Skeletal muscle satellite cell (primary cell): ENCODE measurements around the gene HABP2.

Experiments
- H3K27me3 ChIP-seq: 2 replicates; pipeline ENCODE4 v1.7.0; 2013; ENCODE audit warnings: low read length; ENCODE audit not compliant: control insufficient read depth, insufficient read depth
- H3K36me3 ChIP-seq: 2 replicates; pipeline ENCODE4 v1.7.0; 2013; ENCODE audit warnings: mild to moderate bottlenecking, control low read depth, low read length; ENCODE audit not compliant: insufficient read depth
- H3K4me1 ChIP-seq: 2 replicates; pipeline ENCODE4 v1.7.0; 2013; ENCODE audit warnings: low read length; ENCODE audit not compliant: control insufficient read depth, insufficient read depth
- H3K4me2 ChIP-seq: 2 replicates; pipeline ENCODE4 v1.7.0; 2013; ENCODE audit warnings: mild to moderate bottlenecking, low read length
- H3K4me3 ChIP-seq: 2 replicates; pipeline ENCODE4 v1.7.0; 2013; ENCODE audit warnings: low read length
- H3K9ac ChIP-seq: 2 replicates; pipeline ENCODE4 v1.7.0; 2013; ENCODE audit warnings: mild to moderate bottlenecking, low read depth, low read length, moderate library complexity
- H3K9me3 ChIP-seq: replicated peaks from 2 replicates; pipeline ENCODE4 v1.7.0; 2013; ENCODE audit warnings: mild to moderate bottlenecking, control low read depth, low read length

Gene HABP2

GRCh38 chr10:113519681-113520115 lies 33.2 kb upstream of the HABP2 start:
- H3K27me3 ChIP-seq: no peaks in the 10 kb centered on the region
- no peak overlapping the region for H3K9ac ChIP-seq
- H3K4me2 ChIP-seq: no peak overlapping the region
- H3K4me1 ChIP-seq: no peaks in the 10 kb centered on the region
- H3K4me3 ChIP-seq: no peak overlapping the region
- H3K9me3 ChIP-seq: no peaks in the 10 kb centered on the region
- H3K36me3 ChIP-seq: no peaks in the 10 kb centered on the region

GRCh38 chr10:113520261-113520660 lies 32.6 kb upstream of the HABP2 start:
- Histone ChIP-seq H3K4me1 (no peaks in the 10 kb centered on the region), H3K9me3 (no peaks in the 10 kb centered on the region), H3K27me3 (no peaks in the 10 kb centered on the region), H3K4me2 (no peak overlapping the region), H3K4me3 (no peak overlapping the region), H3K9ac (no peak overlapping the region), H3K36me3 (no peaks in the 10 kb centered on the region)

GRCh38 chr10:113520690-113521474 lies 32.0 kb upstream of the HABP2 start:
- Histone ChIP-seq H3K27me3 (no peaks in the 10 kb centered on the region), H3K9me3 (no peaks in the 10 kb centered on the region), H3K36me3 (no peaks in the 10 kb centered on the region), H3K4me3 (no peak overlapping the region), H3K4me1 (no peaks in the 10 kb centered on the region), H3K4me2 (no peak overlapping the region), H3K9ac (no peak overlapping the region)

GRCh38 chr10:113521475-113521795 lies 31.4 kb upstream of the HABP2 start:
- Histone ChIP-seq H3K27me3 (no peaks in the 10 kb centered on the region), H3K4me3 (no peak overlapping the region), H3K4me1 (no peaks in the 10 kb centered on the region)

GRCh38 chr10:113522460-113522859 lies 30.4 kb upstream of the HABP2 start:
- Histone ChIP-seq H3K27me3 (no peaks in the 10 kb centered on the region), H3K4me2 (no peak overlapping the region), H3K36me3 (no peaks in the 10 kb centered on the region), H3K9ac (no peak overlapping the region), H3K4me3 (no peak overlapping the region), H3K4me1 (no peaks in the 10 kb centered on the region), H3K9me3 (no peaks in the 10 kb centered on the region)

More at GRCh38 chr10:113521475-113521795, 31.4 kb upstream of the HABP2 start:
- no peaks in the 10 kb centered on the region for H3K36me3 ChIP-seq
- no peak overlapping the region for H3K9ac ChIP-seq
- H3K9me3 ChIP-seq: no peaks in the 10 kb centered on the region
- H3K4me2 ChIP-seq: no peak overlapping the region

- H3K4me3 ChIP-seq: no peak overlapping the region
- H3K27me3 ChIP-seq: no peaks in the 10 kb centered on the region
- H3K4me2 ChIP-seq: no peak overlapping the region
- no peak overlapping the region for H3K9ac ChIP-seq
- no peaks in the 10 kb centered on the region for H3K36me3 ChIP-seq
- no peaks in the 10 kb centered on the region for H3K4me1 ChIP-seq
- H3K9me3 ChIP-seq: no peaks in the 10 kb centered on the region
Observed at GRCh38 chr10:113523071-113523470, 29.8 kb upstream of the HABP2 start.

- H3K9me3 ChIP-seq: no peaks in the 10 kb centered on the region
- H3K4me3 ChIP-seq: no peak overlapping the region
- H3K4me1 ChIP-seq: no peaks in the 10 kb centered on the region
- no peak overlapping the region for H3K4me2 ChIP-seq
- H3K27me3 ChIP-seq: no peaks in the 10 kb centered on the region
- no peaks in the 10 kb centered on the region for H3K36me3 ChIP-seq
- no peak overlapping the region for H3K9ac ChIP-seq
Observed at GRCh38 chr10:113523628-113524027, 29.2 kb upstream of the HABP2 start.

GRCh38 chr10:113524120-113524519 lies 28.7 kb upstream of the HABP2 start:
- no peaks in the 10 kb centered on the region for H3K36me3 ChIP-seq
- no peak overlapping the region for H3K9ac ChIP-seq
- H3K9me3 ChIP-seq: no peaks in the 10 kb centered on the region
- H3K4me3 ChIP-seq: no peak overlapping the region
- no peaks in the 10 kb centered on the region for H3K27me3 ChIP-seq
- H3K4me2 ChIP-seq: no peak overlapping the region
- H3K4me1 ChIP-seq: no peaks in the 10 kb centered on the region

- no peak overlapping the region for H3K4me3 ChIP-seq
- no peak overlapping the region for H3K4me2 ChIP-seq
- H3K9me3 ChIP-seq: no peaks in the 10 kb centered on the region
- H3K4me1 ChIP-seq: no peaks in the 10 kb centered on the region
- no peaks in the 10 kb centered on the region for H3K36me3 ChIP-seq
- no peaks in the 10 kb centered on the region for H3K27me3 ChIP-seq
- H3K9ac ChIP-seq: no peak overlapping the region
Observed at GRCh38 chr10:113524539-113525490, 28.0 kb upstream of the HABP2 start.

GRCh38 chr10:113525713-113526112 lies 27.1 kb upstream of the HABP2 start:
- Histone ChIP-seq H3K4me3 (no peak overlapping the region), H3K4me2 (no peak overlapping the region), H3K36me3 (no peaks in the 10 kb centered on the region), H3K27me3 (no peaks in the 10 kb centered on the region), H3K9ac (no peak overlapping the region), H3K4me1 (no peaks in the 10 kb centered on the region), H3K9me3 (no peaks in the 10 kb centered on the region)

GRCh38 chr10:113527211-113527906 lies 25.5 kb upstream of the HABP2 start:
- Histone ChIP-seq H3K9ac (no peak overlapping the region), H3K4me2 (no peak overlapping the region), H3K4me3 (no peak overlapping the region), H3K9me3 (no peaks in the 10 kb centered on the region), H3K36me3 (no peaks in the 10 kb centered on the region), H3K4me1 (no peaks in the 10 kb centered on the region), H3K27me3 (no peaks in the 10 kb centered on the region)
